ENCODE data around the gene CPXM2. TPM values are rescaled to one million over a fixed set of nuclear protein-coding genes. Genes with fewer than 3 reads are reported as not detected.

Gene CPXM2
- total and polyA plus RNA-seq, 10 of the 15 experiments (the other 5 are each of a cell fraction or from before 2014, with no cell fraction given) = 0.08 to 1.1 (median 0.58) TPM

- intact Hi-C loops (cut with micrococcal nuclease; ENCODE audit: unreplicated experiment) = no loop called here
- in situ Hi-C loops (cut with MboI) = no loop called here
- RAD21 ChIA-PET (ENCODE audit: unreplicated experiment) = no interaction called here
- DNase-seq (ENCODE audit: low read depth, low spot score) = no peak
- Histone ChIP-seq H3K27ac (ENCODE audit: control insufficient read depth, insufficient read depth) (no peak overlapping the region), H3K79me2 (ENCODE audit: control insufficient read depth, insufficient read depth, low read length) (no peaks in the 10 kb centered on the region), H3K36me3 (ENCODE audit: control insufficient read depth in 2 of 2, insufficient read depth in 2 of 2, low read length in 1 of 2) (no peaks in the 10 kb centered on the region), H3K4me1 (ENCODE audit: control insufficient read depth, insufficient read depth, low read length) (no peaks in the 10 kb centered on the region), H3K4me3 (no peak overlapping the region), H3K9ac (ENCODE audit: control insufficient read depth, insufficient read depth, low read length) (no peak overlapping the region), H3K4me2 (ENCODE audit: control insufficient read depth, insufficient read depth) (no peak overlapping the region), H3K9me3 (replicated peaks; ENCODE audit: control insufficient read depth, insufficient read depth, low read length) (no peaks in the 10 kb centered on the region), H4K20me1 (ENCODE audit: control insufficient read depth, insufficient read depth) (no peaks in the 10 kb centered on the region), H2AFZ (ENCODE audit: control insufficient read depth, low read depth, low read length) (no peak overlapping the region), H3K27me3 (replicated peaks in 1 of 2; ENCODE audit: control insufficient read depth in 2 of 2, insufficient read depth in 2 of 2, low read length in 1 of 2) (peaks cover 2 to 3% of the 10 kb centered on the region in 2 experiments; a peak in 3 of 4 replicates)
- BruUV-seq (replicated peaks) = no TSS peak
- POLR2A ChIA-PET = no interaction called here
- no peak for FAIRE-seq
- CTCF ChIA-PET = interaction anchor here (1.2 to 1.6 kb wide), 3 partner anchors 13 to 122 kb away, joined by 3 read pairs; no protein-coding TSS in a partner anchor
- WGBS (ENCODE audit: insufficient coverage, insufficient replicate concordance, low lambda C conversion rate, missing lambda C conversion rate) = 2% methylated on average over 6 of the region's 6 CpGs
- no peak for ATAC-seq
- SMC1A ChIA-PET (ENCODE audit: uncharacterized antibody, unreplicated experiment) = interaction anchor here (0.8 kb wide), 1 partner anchor 121 kb away, joined by 3 read pairs; no protein-coding TSS in a partner anchor
- TF ChIP-seq POLR2AphosphoS2 (IDR thresholded peaks at IDR 0.05; ENCODE audit: low read depth, low read length) (no peak), ZNF24 (IDR thresholded peaks at IDR 0.05) (no peak), RCOR1 (conservative IDR thresholded peaks at IDR 0.05; ENCODE audit: low read depth, low read length) (no peak), NRF1 (conservative IDR thresholded peaks at IDR 0.05; ENCODE audit: low read depth, low read length) (no peak), CBX3 (IDR thresholded peaks at IDR 0.05; ENCODE audit: borderline replicate concordance, low read depth) (no peak), SUPT20H (IDR thresholded peaks at IDR 0.05; ENCODE audit: borderline replicate concordance, control insufficient read depth, low read depth, low read length) (no peak), RBBP5 (conservative IDR thresholded peaks at IDR 0.05) (no peak), ETV6 (conservative IDR thresholded peaks at IDR 0.05 in 1 of 2, IDR thresholded peaks at IDR 0.05 in 1 of 2; ENCODE audit: borderline replicate concordance in 1 of 2, low read depth in 1 of 2) (no peak), CUX1 (IDR thresholded peaks at IDR 0.05; ENCODE audit: insufficient replicate concordance, low read depth, low read length) (no peak), WRNIP1 (IDR thresholded peaks at IDR 0.05; ENCODE audit: borderline replicate concordance, low read depth, low read length) (no peak), REST (IDR thresholded peaks at IDR 0.05; ENCODE audit: low read depth, low read length) (no peak), PAX5 (IDR thresholded peaks at IDR 0.05; ENCODE audit: borderline replicate concordance, low read depth, low read length) (no peak), MAX (IDR thresholded peaks at IDR 0.05; ENCODE audit: low read depth, low read length) (no peak), STAT3 (IDR thresholded peaks at IDR 0.05; ENCODE audit: low read depth, low read length) (no peak), SIN3A (IDR thresholded peaks at IDR 0.05; ENCODE audit: low read depth, low read length) (no peak)
These were observed 186.8 kb downstream of the CPXM2 start for GRCh38 chr10:123704812-123705211.
